ENCODE measurements around the gene SHCBP1L.

Gene SHCBP1L

GRCh38 chr1:182857212-182857611, 95.8 kb downstream of the SHCBP1L start:
- Histone ChIP-seq H3K9me3 (ENCODE audit: low read length) (no peaks in the 10 kb centered on the region), H3K27ac (ENCODE audit: low read depth, low read length) (no peak overlapping the region), H3K4me1 (ENCODE audit: insufficient read depth, low read length) (no peaks in the 10 kb centered on the region), H3K27me3 (ENCODE audit: control insufficient read depth in 1 of 2, insufficient read depth in 2 of 2, low read length in 2 of 2) (no peaks in the 10 kb centered on the region), H3K4me3 (ENCODE audit: low read depth in 1 of 2, low read length in 2 of 2) (no peak overlapping the region), H3K9ac (ENCODE audit: low read length) (no peak overlapping the region), H3K36me3 (ENCODE audit: insufficient read depth, low read length) (peaks cover 97% of the 10 kb centered on the region)

GRCh38 chr1:182855911-182856310, 97.1 kb downstream of the SHCBP1L start:
- H3K9ac ChIP-seq (ENCODE audit: low read length) = no peak overlapping the region
- no peaks in the 10 kb centered on the region for H3K27me3 ChIP-seq (ENCODE audit: control insufficient read depth in 1 of 2, insufficient read depth in 2 of 2, low read length in 2 of 2)
- H3K4me1 ChIP-seq (ENCODE audit: insufficient read depth, low read length) = no peaks in the 10 kb centered on the region
- H3K27ac ChIP-seq (ENCODE audit: low read depth, low read length) = no peak overlapping the region
- peaks cover 92% of the 10 kb centered on the region for H3K36me3 ChIP-seq (ENCODE audit: insufficient read depth, low read length)
- H3K9me3 ChIP-seq (ENCODE audit: low read length) = no peaks in the 10 kb centered on the region
- H3K4me3 ChIP-seq (ENCODE audit: low read depth in 1 of 2, low read length in 2 of 2) = no peak overlapping the region

- Histone ChIP-seq H3K27ac (ENCODE audit: low read depth, low read length) (no peak overlapping the region), H3K9ac (ENCODE audit: low read length) (no peak overlapping the region), H3K4me3 (ENCODE audit: low read depth in 1 of 2, low read length in 2 of 2) (no peak overlapping the region), H3K9me3 (ENCODE audit: low read length) (no peaks in the 10 kb centered on the region), H3K4me1 (ENCODE audit: insufficient read depth, low read length) (no peaks in the 10 kb centered on the region), H3K27me3 (ENCODE audit: control insufficient read depth in 1 of 2, insufficient read depth in 2 of 2, low read length in 2 of 2) (no peaks in the 10 kb centered on the region), H3K36me3 (ENCODE audit: insufficient read depth, low read length) (peaks cover 85% of the 10 kb centered on the region)
Measured at GRCh38 chr1:182851825-182852224, 101.1 kb downstream of the SHCBP1L start.

GRCh38 chr1:182850319-182850718, 102.6 kb downstream of the SHCBP1L start:
- H3K36me3 ChIP-seq (ENCODE audit: insufficient read depth, low read length) = peaks cover 72% of the 10 kb centered on the region
- no peaks in the 10 kb centered on the region for H3K9me3 ChIP-seq (ENCODE audit: low read length)
- no peaks in the 10 kb centered on the region for H3K4me1 ChIP-seq (ENCODE audit: insufficient read depth, low read length)
- no peak overlapping the region for H3K9ac ChIP-seq (ENCODE audit: low read length)
- H3K4me3 ChIP-seq (ENCODE audit: low read depth in 1 of 2, low read length in 2 of 2) = no peak overlapping the region
- H3K27me3 ChIP-seq (ENCODE audit: control insufficient read depth in 1 of 2, insufficient read depth in 2 of 2, low read length in 2 of 2) = no peaks in the 10 kb centered on the region
- no peak overlapping the region for H3K27ac ChIP-seq (ENCODE audit: low read depth, low read length)

All from muscle layer of colon (tissue), 2 donors.